Caco-2 (cell line): Measurements from ENCODE around the gene NOPCHAP1. TPM values are rescaled to one million over a fixed set of nuclear protein-coding genes. Genes with fewer than 3 reads are reported as not detected.

ENCODE experiments used
- BruUV-seq: library from RNA; stranded (reverse); fragments of 400-500 nt; replicated peaks from 2 replicates; lab custom pipeline; 2021; lab: Mats Ljungman, UMichigan
- CTCF ChIA-PET: fragments of 300-600 bp; sonication (Branson Sonifier 250); formaldehyde crosslinking; loops from one replicate; lab custom pipeline; 2022; ENCODE audit warnings: antibody characterized with exemption; lab: Charles Lee
- POLR2A ChIA-PET: fragments of 300-600 bp; sonication (Branson Sonifier 250); formaldehyde crosslinking; loops from one replicate; lab custom pipeline; 2022; ENCODE audit warnings: antibody characterized with exemption; lab: Charles Lee
- DNase-seq, 2 experiments: peaks; one replicate each; pipeline versions ENCODE4 v3.0.0 to v3.0.0-alpha.2; 2020 to 2022
- H3K27me3 ChIP-seq: replicated peaks from 2 replicates; pipeline ENCODE4 v1.6.0; 2011; ENCODE audit warnings: low read length; ENCODE audit not compliant: control insufficient read depth, insufficient read depth
- H3K36me3 ChIP-seq: 2 replicates; pipeline ENCODE4 v1.5.1; 2011; ENCODE audit warnings: low read length; ENCODE audit not compliant: control insufficient read depth, insufficient read depth
- H3K4me1 ChIP-seq: fragments of 250-450 bp; sonication (Bioruptor Pico); 2 replicates; pipeline ENCODE4 v1.5.1; 2020; ENCODE audit warnings: mild to moderate bottlenecking
- H3K4me3 ChIP-seq: 2 replicates; pipeline ENCODE4 v1.5.1; 2011; ENCODE audit warnings: low read depth, mild to moderate bottlenecking, control low read depth, low read length
- H3K9me3 ChIP-seq: fragments of 250-450 bp; sonication (Bioruptor Pico); 2 replicates; pipeline ENCODE4 v1.5.1; 2020; ENCODE audit warnings: mild to moderate bottlenecking, moderate library complexity
- H3K27ac Mint-ChIP-seq: one replicate; pipeline ENCODE4 v1.8.0; 2022; ENCODE audit warnings: mixed read lengths; ENCODE audit not compliant: unreplicated experiment
- H3K27me3 Mint-ChIP-seq: one replicate; pipeline ENCODE4 v1.8.0; 2022; ENCODE audit warnings: mixed read lengths; ENCODE audit not compliant: insufficient read depth, unreplicated experiment
- H3K36me3 Mint-ChIP-seq: one replicate; pipeline ENCODE4 v1.8.0; 2022; ENCODE audit warnings: mild to moderate bottlenecking, mixed read lengths; ENCODE audit not compliant: insufficient read depth, unreplicated experiment
- H3K4me1 Mint-ChIP-seq: one replicate; pipeline ENCODE4 v1.8.0; 2022; ENCODE audit warnings: low read depth, mixed read lengths; ENCODE audit not compliant: unreplicated experiment
- H3K4me3 Mint-ChIP-seq: one replicate; pipeline ENCODE4 v1.8.0; 2022; ENCODE audit warnings: mild to moderate bottlenecking, moderate library complexity, mixed read lengths; ENCODE audit not compliant: unreplicated experiment
- H3K9me3 Mint-ChIP-seq: one replicate; pipeline ENCODE4 v1.8.0; 2022; ENCODE audit warnings: mixed read lengths; ENCODE audit not compliant: unreplicated experiment
- CTCF ChIP-seq, 2 experiments: fragments of 200-600 bp in 1 of 2; IDR thresholded peaks; 1 replicate in 1 of 2; 2 replicates in 1 of 2; pipeline versions ENCODE4 v1.5.1 to v1.8.0; 2011 to 2022; ENCODE audit warnings: antibody characterized with exemption in 1 of 2, control low read depth in 1 of 2, inconsistent platforms in 1 of 2, low read depth in 1 of 2, low read length in 1 of 2, mild to moderate bottlenecking in 1 of 2, moderate library complexity in 1 of 2; ENCODE audit not compliant: insufficient read depth in 1 of 2, severe bottlenecking in 1 of 2, unreplicated experiment in 1 of 2
- intact Hi-C: fragments of 100-400 bp; cut with micrococcal nuclease; formaldehyde crosslinking; loops from one replicate; pipeline ENCODE4 v1.10.0; 2022; ENCODE audit not compliant: unreplicated experiment
- total RNA-seq: library from RNA; stranded (reverse); gene quantifications from 2 replicates; pipeline ENCODE4 v1.2.3, GENCODE V29; 2022

Gene NOPCHAP1
- total RNA-seq, 1 experiment from 2014 or later, result 23.0 TPM

GRCh38 chr12:104994336-104994735, 8.2 kb downstream of the NOPCHAP1 start:
- H3K27me3 Mint-ChIP-seq, result no peaks in the 10 kb centered on the region
- DNase-seq, result no peak
- no TSS peak for BruUV-seq
- H3K9me3 ChIP-seq, result no peaks in the 10 kb centered on the region
- no peaks in the 10 kb centered on the region for H3K4me1 Mint-ChIP-seq
- intact Hi-C loops, result no loop called here
- H3K4me3 ChIP-seq, result no peak overlapping the region
- H3K4me3 Mint-ChIP-seq, result no peak overlapping the region
- no peaks in the 10 kb centered on the region for H3K9me3 Mint-ChIP-seq
- H3K36me3 Mint-ChIP-seq, result peaks cover 42% of the 10 kb centered on the region
- no peak overlapping the region for H3K27ac Mint-ChIP-seq
- H3K36me3 ChIP-seq, result peaks cover 1% of the 10 kb centered on the region; the same call in 1 of the 2 replicates
- ChIA-PET POLR2A (no interaction called here), CTCF (no interaction called here)
- no peaks in the 10 kb centered on the region for H3K27me3 ChIP-seq
- no peaks in the 10 kb centered on the region for H3K4me1 ChIP-seq
- TF ChIP-seq CTCF (IDR thresholded peaks at IDR 0.05; ENCODE audit: insufficient read depth in 1 of 2, low read depth in 1 of 2, low read length in 1 of 2, severe bottlenecking in 1 of 2, unreplicated experiment in 1 of 2), result no peak

GRCh38 chr12:104997541-104997940, 11.4 kb downstream of the NOPCHAP1 start:
- CTCF ChIA-PET, result no interaction called here
- no TSS peak for BruUV-seq
- no peaks in the 10 kb centered on the region for H3K27me3 Mint-ChIP-seq
- Histone ChIP-seq H3K27me3 (no peaks in the 10 kb centered on the region), H3K4me3 (no peak overlapping the region), H3K36me3 (peaks cover 3% of the 10 kb centered on the region), H3K9me3 (no peaks in the 10 kb centered on the region), H3K4me1 (no peaks in the 10 kb centered on the region)
- intact Hi-C loops, result no loop called here
- TF ChIP-seq CTCF (IDR thresholded peaks at IDR 0.05; ENCODE audit: insufficient read depth in 1 of 2, low read depth in 1 of 2, low read length in 1 of 2, severe bottlenecking in 1 of 2, unreplicated experiment in 1 of 2), result no peak
- POLR2A ChIA-PET, result no interaction called here
- H3K36me3 Mint-ChIP-seq, result peaks cover 48% of the 10 kb centered on the region
- H3K9me3 Mint-ChIP-seq, result no peaks in the 10 kb centered on the region
- no peaks in the 10 kb centered on the region for H3K4me1 Mint-ChIP-seq
- DNase-seq, result no peak
- H3K4me3 Mint-ChIP-seq, result no peak overlapping the region
- H3K27ac Mint-ChIP-seq, result no peak overlapping the region

GRCh38 chr12:104998423-104999346, 12.6 kb downstream of the NOPCHAP1 start:
- ChIA-PET POLR2A (no interaction called here), CTCF (no interaction called here)
- no peak overlapping the region for H3K27ac Mint-ChIP-seq
- Histone ChIP-seq H3K4me3 (no peak overlapping the region), H3K4me1 (no peaks in the 10 kb centered on the region), H3K9me3 (no peaks in the 10 kb centered on the region), H3K27me3 (no peaks in the 10 kb centered on the region), H3K36me3 (peaks cover 3% of the 10 kb centered on the region)
- no peaks in the 10 kb centered on the region for H3K9me3 Mint-ChIP-seq
- DNase-seq, result no peak
- H3K36me3 Mint-ChIP-seq, result peaks cover 48% of the 10 kb centered on the region
- no peaks in the 10 kb centered on the region for H3K27me3 Mint-ChIP-seq
- no peak overlapping the region for H3K4me3 Mint-ChIP-seq
- TF ChIP-seq CTCF (IDR thresholded peaks at IDR 0.05; ENCODE audit: insufficient read depth in 1 of 2, low read depth in 1 of 2, low read length in 1 of 2, severe bottlenecking in 1 of 2, unreplicated experiment in 1 of 2), result no peak
- intact Hi-C loops, result no loop called here
- BruUV-seq, result no TSS peak
- no peaks in the 10 kb centered on the region for H3K4me1 Mint-ChIP-seq
